Pulmonary artery endothelial cell (primary cell): ENCODE results near the gene FN3KRP. TPM values are rescaled to one million over a fixed set of nuclear protein-coding genes. Genes with fewer than 3 reads are reported as not detected.

Experiments
- DNase-seq: peaks from one replicate; pipeline ENCODE4 v3.0.0-alpha.2; 2011; ENCODE audit warnings: low read depth, low spot score
- total RNA-seq: library from RNA; depleted of rRNA; stranded (reverse); fragments of >200 nt; gene quantifications from 2 replicates; pipeline ENCODE4 v1.2.3, GENCODE V29; 2014

FN3KRP gene
- total RNA-seq, 1 donor from 2014 or later, result 29.1 TPM

GRCh38 chr17:82687375-82687861 lies 29.1 kb upstream of the FN3KRP start:
- DNase-seq, result no peak

GRCh38 chr17:82687871-82688270 lies 28.6 kb upstream of the FN3KRP start:
- no peak for DNase-seq

GRCh38 chr17:82689077-82689476 lies 27.4 kb upstream of the FN3KRP start:
- no peak for DNase-seq

GRCh38 chr17:82690786-82691489 lies 25.6 kb upstream of the FN3KRP start:
- no peak for DNase-seq

GRCh38 chr17:82691714-82692113 lies 24.8 kb upstream of the FN3KRP start:
- no peak for DNase-seq

- no peak for DNase-seq
Observed at GRCh38 chr17:82692268-82692667, 24.2 kb upstream of the FN3KRP start.

- DNase-seq, result no peak
Observed at GRCh38 chr17:82693168-82693867, 23.2 kb upstream of the FN3KRP start.

GRCh38 chr17:82694647-82695046 lies 21.9 kb upstream of the FN3KRP start:
- DNase-seq, result no peak

- no peak for DNase-seq
Observed at GRCh38 chr17:82696259-82696658, 20.2 kb upstream of the FN3KRP start.

GRCh38 chr17:82696916-82697807 lies 19.3 kb upstream of the FN3KRP start:
- DNase-seq, result no peak

GRCh38 chr17:82697808-82698064 lies 18.8 kb upstream of the FN3KRP start:
- no peak for DNase-seq

GRCh38 chr17:82698065-82698973 lies 18.2 kb upstream of the FN3KRP start, which contains the start of gene RAB40B:
Gene RAB40B (minus strand): TSS chr17:82698698. CDS start chr17:82698596, 102 bp downstream.
- peak; percentile 95 for DNase-seq

- no peak for DNase-seq
Observed at GRCh38 chr17:82698974-82699442, 17.5 kb upstream of the FN3KRP start.

- no peak for DNase-seq
Observed at GRCh38 chr17:82699551-82699950, 17.0 kb upstream of the FN3KRP start.

- DNase-seq, result no peak
Observed at GRCh38 chr17:82702231-82702927, 14.1 kb upstream of the FN3KRP start.

GRCh38 chr17:82703036-82703745 lies 13.3 kb upstream of the FN3KRP start:
- DNase-seq, result no peak

- DNase-seq, result no peak
Observed at GRCh38 chr17:82703935-82704865, 12.3 kb upstream of the FN3KRP start.

- DNase-seq, result no peak
Observed at GRCh38 chr17:82704886-82705285, 11.6 kb upstream of the FN3KRP start.
